ENCODE results near the gene SPATA4.

GRCh38 chr4:176189891-176190795 is 5.2 kb downstream of the SPATA4 start:
- TF ChIP-seq, protein P1, sequence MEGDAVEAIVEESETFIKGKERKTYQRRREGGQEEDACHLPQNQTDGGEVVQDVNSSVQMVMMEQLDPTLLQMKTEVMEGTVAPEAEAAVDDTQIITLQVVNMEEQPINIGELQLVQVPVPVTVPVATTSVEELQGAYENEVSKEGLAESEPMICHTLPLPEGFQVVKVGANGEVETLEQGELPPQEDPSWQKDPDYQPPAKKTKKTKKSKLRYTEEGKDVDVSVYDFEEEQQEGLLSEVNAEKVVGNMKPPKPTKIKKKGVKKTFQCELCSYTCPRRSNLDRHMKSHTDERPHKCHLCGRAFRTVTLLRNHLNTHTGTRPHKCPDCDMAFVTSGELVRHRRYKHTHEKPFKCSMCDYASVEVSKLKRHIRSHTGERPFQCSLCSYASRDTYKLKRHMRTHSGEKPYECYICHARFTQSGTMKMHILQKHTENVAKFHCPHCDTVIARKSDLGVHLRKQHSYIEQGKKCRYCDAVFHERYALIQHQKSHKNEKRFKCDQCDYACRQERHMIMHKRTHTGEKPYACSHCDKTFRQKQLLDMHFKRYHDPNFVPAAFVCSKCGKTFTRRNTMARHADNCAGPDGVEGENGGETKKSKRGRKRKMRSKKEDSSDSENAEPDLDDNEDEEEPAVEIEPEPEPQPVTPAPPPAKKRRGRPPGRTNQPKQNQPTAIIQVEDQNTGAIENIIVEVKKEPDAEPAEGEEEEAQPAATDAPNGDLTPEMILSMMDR (conservative IDR thresholded peaks at IDR 0.05 in 1 of 2, IDR thresholded peaks at IDR 0.05 in 1 of 2; ENCODE audit: extremely low read depth in 1 of 2, insufficient read depth in 1 of 2, low read depth in 1 of 2, low read length in 2 of 2): no peak
- TF ChIP-seq EZH2 (IDR thresholded peaks at IDR 0.05; ENCODE audit: borderline replicate concordance, low read length): no peak
